ENCODE results near the gene MYL10.

Gene MYL10

DNA sequence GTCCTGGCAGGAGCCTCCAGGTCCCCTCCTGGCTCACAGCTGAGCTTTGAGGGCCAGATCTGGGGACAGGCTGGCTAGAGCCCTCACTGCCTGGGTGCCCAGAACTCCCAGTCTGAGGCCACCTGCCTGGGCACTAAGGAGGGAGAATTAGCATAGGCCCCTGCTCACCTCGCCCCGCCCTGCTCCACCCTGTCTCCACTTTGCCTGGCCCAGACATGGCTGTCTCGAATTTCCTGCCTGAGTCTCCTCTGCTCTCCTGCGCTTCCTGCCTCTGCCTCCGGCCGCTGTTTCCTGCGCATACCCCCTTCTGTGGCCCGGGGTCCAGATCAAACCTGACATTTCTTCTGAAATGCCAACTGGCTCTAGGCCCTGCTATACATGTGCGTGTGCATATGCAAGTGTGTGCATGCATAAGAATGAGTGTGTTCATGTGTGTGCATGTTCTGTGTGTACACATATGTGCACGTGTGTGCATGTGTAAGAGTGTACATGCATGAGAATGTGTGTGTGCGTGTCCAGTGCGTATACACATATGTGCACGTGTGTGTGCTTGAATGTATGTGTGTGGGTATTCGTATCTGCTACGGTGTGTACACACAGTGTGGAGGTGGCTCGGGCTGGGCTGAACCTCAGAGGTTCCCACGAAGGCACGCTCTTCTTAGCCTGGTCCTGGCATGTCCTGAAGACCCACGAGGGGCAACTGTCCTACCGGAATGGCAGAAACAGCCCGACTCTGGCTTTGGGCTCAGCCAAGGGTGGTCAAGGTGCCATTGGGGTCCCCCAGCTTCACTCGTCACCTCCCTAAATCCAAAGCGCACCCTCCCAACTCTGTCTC lies 64.9 kb downstream of the MYL10 start:
- DNase-seq, result no peak

Measured in NCI-H1694 (cell line).